K562 (cell line): ENCODE results near the gene PRRT1. TPM values are rescaled to one million over a fixed set of nuclear protein-coding genes. Genes with fewer than 3 reads are reported as not detected.
A peak's percentile ranks its signal among the peaks of the same experiment; 100 is the strongest.

Source experiments
- ARID1B ChIP-seq: fragments of 450-650 bp; IDR thresholded peaks from 2 replicates; pipeline ENCODE4 v1.6.1; 2016; ENCODE audit warnings: antibody characterized with exemption, mild to moderate bottlenecking, inconsistent platforms
- C11orf30 ChIP-seq: fragments of 450-650 bp; IDR thresholded peaks from 2 replicates; pipeline ENCODE4 v1.6.1; 2016; ENCODE audit warnings: low read depth, mild to moderate bottlenecking
- CBFA2T2 ChIP-seq: fragments of 450-650 bp; conservative IDR thresholded peaks from 2 replicates; pipeline ENCODE4 v1.6.1; 2017; ENCODE audit warnings: mild to moderate bottlenecking
- CTBP1 ChIP-seq: fragments of 450-650 bp; IDR thresholded peaks from 2 replicates; pipeline ENCODE4 v1.6.1; 2016; ENCODE audit warnings: borderline replicate concordance
- E2F1 ChIP-seq: sonication (generic); formaldehyde crosslinking; IDR thresholded peaks from 2 replicates; pipeline ENCODE4 v1.8.1; 2023; ENCODE audit warnings: mild to moderate bottlenecking, missing genetic modification reagents, moderate library complexity
- E4F1 ChIP-seq: fragments of 250-450 bp; sonication (Bioruptor Pico); IDR thresholded peaks from 2 replicates; pipeline ENCODE4 v1.5.0; 2021; ENCODE audit warnings: mild to moderate bottlenecking, borderline replicate concordance
- FOXK2 ChIP-seq, 2 experiments: fragments of 450-650 bp; IDR thresholded peaks in 1 of 2; conservative IDR thresholded peaks in 1 of 2; 2 replicates each; pipeline ENCODE4 v1.6.1; 2016; ENCODE audit warnings: low read depth in 2 of 2, mild to moderate bottlenecking in 1 of 2
- MTA2 ChIP-seq: fragments of 450-650 bp; IDR thresholded peaks from 2 replicates; pipeline ENCODE4 v1.6.1; 2016; ENCODE audit warnings: low read depth
- MTA3 ChIP-seq: fragments of 450-650 bp; formaldehyde crosslinking; IDR thresholded peaks from 2 replicates; pipeline ENCODE4 v1.6.1; 2017; ENCODE audit warnings: mild to moderate bottlenecking, borderline replicate concordance
- MTF1 ChIP-seq: fragments of 250-450 bp; sonication (Bioruptor Pico); IDR thresholded peaks from 2 replicates; pipeline ENCODE4 v1.9.0; 2021; ENCODE audit warnings: moderate library complexity, mild to moderate bottlenecking, inconsistent platforms, borderline replicate concordance
- POLR2B ChIP-seq: fragments of 450-650 bp; IDR thresholded peaks from 2 replicates; pipeline ENCODE4 v1.6.1; 2018; ENCODE audit warnings: low read depth; ENCODE audit not compliant: partially characterized antibody
- RBM14 ChIP-seq: fragments of 200-400 bp; formaldehyde crosslinking; IDR thresholded peaks from 2 replicates; pipeline ENCODE4 v1.6.1; 2018; ENCODE audit warnings: low read depth, mild to moderate bottlenecking, low read length, moderate library complexity, borderline replicate concordance; ENCODE audit not compliant: insufficient read depth
- SIN3B ChIP-seq: fragments of 450-650 bp; IDR thresholded peaks from 2 replicates; pipeline ENCODE4 v1.6.1; 2017; ENCODE audit warnings: low read depth, mild to moderate bottlenecking, moderate library complexity
- TSHZ1 ChIP-seq: fragments of 250-450 bp; sonication (Bioruptor Pico); IDR thresholded peaks from 2 replicates; pipeline ENCODE4 v1.4.0; 2020; ENCODE audit warnings: mild to moderate bottlenecking, moderate library complexity
- ZBTB43 ChIP-seq: sonication (generic); formaldehyde crosslinking; IDR thresholded peaks from 2 replicates; pipeline ENCODE4 v1.8.0; 2023; ENCODE audit warnings: mild to moderate bottlenecking, missing genetic modification reagents
- ZC3H4 ChIP-seq: sonication (generic); formaldehyde crosslinking; IDR thresholded peaks from 2 replicates; pipeline ENCODE4 v1.9.0; 2021; ENCODE audit warnings: missing genetic modification reagents, borderline replicate concordance
- ZC3H8 ChIP-seq: fragments of 450-650 bp; IDR thresholded peaks from 2 replicates; pipeline ENCODE4 v1.6.1; 2017
- ZFP91 ChIP-seq: sonication (generic); formaldehyde crosslinking; IDR thresholded peaks from 2 replicates; pipeline ENCODE4 v1.8.0; 2022; ENCODE audit warnings: mild to moderate bottlenecking, missing genetic modification reagents
- ZNF561 ChIP-seq: fragments of 450-650 bp; formaldehyde crosslinking; conservative IDR thresholded peaks from 2 replicates; pipeline ENCODE4 v1.4.0; 2020; ENCODE audit warnings: mild to moderate bottlenecking, moderate library complexity
- polyA plus RNA-seq, 8 experiments: library from polyadenylated mRNA; depleted of rRNA in 4 of 8; stranded (reverse) in 5 of 8; unstranded in 3 of 8; fragments of >200 nt; fragmentation: Nextera tagmentation in 2 of 8; fragmentation: Illumina TruSeq in 1 of 8; extraction: Ambion mirVana in 2 of 8; extraction: Trizol in 1 of 8; gene quantifications; 2 replicates each; pipeline versions ENCODE4 v1.2.1 to v1.2.3, GENCODE V29; 2011 to 2014; ENCODE audit warnings: inconsistent platforms in 1 of 8, missing spikeins in 1 of 8
- total RNA-seq, 7 experiments: library from RNA; depleted of rRNA in 6 of 7; stranded (reverse); fragments of >200 nt in 6 of 7; fragmentation: Illumina TruSeq in 2 of 7; extraction: Trizol in 2 of 7; gene quantifications; 2 replicates each; pipeline versions ENCODE4 v1.2.1 to v1.2.3, GENCODE V29; 2011 to 2021; ENCODE audit warnings: low replicate concordance in 1 of 7

PRRT1 gene
- total and polyA plus RNA-seq, 9 of the 15 experiments (the other 6 are each of a cell fraction or from before 2014, with no cell fraction given): 0.14 to 3.5 (median 0.41) TPM

- TF ChIP-seq ZBTB43 (CRISPR knock-in tag) (no peak), FOXK2 (conservative IDR thresholded peaks at IDR 0.05 in 1 of 2, IDR thresholded peaks at IDR 0.05 in 1 of 2; ENCODE audit: low read depth in 2 of 2) (peak; percentile 82 to 91; a peak in 3 of 4 replicates), C11orf30 (no peak; the same call in 1 of the 2 replicates), ZFP91 (CRISPR knock-in tag) (no peak), E4F1 (CRISPR knock-in tag) (no peak), MTF1 (CRISPR knock-in tag) (no peak), MTA3 (peak; percentile 97), RBM14 (no peak), POLR2B (peak; percentile 69), ZC3H8 (no peak), MTA2 (peak; percentile 92), E2F1 (CRISPR knock-in tag) (no peak), CTBP1 (no peak; the same call in 1 of the 2 replicates), ZNF561 (CRISPR knock-in tag) (no peak), ZC3H4 (CRISPR knock-in tag) (no peak), ARID1B (peak; percentile 98), TSHZ1 (CRISPR knock-in tag) (no peak; the same call in 1 of the 2 replicates), SIN3B (peak; percentile 20; the same call in 1 of the 2 replicates), CBFA2T2 (peak; percentile 94)
Observed at GRCh38 chr6:32167761-32168262, 16.1 kb upstream of the PRRT1 start (continued).
